ENCODE measurements around the gene VSTM2B.

Gene VSTM2B

DNA sequence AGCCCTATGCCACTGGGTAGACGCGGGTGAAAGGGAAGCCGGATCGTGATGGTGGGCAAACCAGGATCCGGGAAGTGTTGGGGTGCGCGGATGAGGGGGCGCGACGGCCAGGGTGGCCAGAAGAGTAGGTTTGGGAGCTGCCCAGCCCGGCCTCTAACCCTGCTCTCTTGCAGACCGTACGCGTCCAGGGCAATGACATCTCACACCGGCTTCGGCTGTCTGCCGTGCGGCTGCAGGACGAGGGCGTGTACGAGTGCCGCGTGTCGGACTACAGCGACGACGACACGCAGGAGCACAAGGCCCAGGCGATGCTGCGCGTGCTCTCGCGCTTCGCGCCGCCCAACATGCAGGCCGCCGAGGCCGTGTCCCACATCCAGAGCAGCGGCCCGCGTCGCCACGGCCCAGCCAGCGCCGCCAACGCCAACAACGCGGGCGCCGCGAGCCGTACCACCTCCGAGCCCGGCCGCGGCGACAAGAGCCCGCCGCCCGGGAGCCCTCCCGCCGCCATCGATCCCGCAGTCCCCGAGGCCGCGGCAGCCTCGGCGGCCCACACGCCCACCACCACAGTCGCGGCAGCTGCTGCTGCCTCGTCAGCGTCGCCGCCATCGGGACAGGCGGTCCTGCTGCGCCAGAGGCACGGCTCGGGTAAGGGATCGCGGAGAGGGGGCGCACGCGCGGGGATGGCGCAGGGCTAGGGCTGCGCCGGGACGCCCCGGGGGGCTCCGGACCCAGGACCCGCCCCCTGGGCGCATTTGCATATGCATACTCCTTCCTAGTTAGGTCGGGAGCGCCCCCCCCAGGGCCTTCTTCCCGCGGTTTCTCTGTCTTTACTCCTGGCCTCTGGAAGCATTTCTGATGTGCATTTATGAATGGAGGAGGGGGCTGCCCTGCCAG is 4.1 kb downstream of the VSTM2B start:
- Histone ChIP-seq H3K27ac (ENCODE audit: poor library complexity, severe bottlenecking) (no peak overlapping the region), H3K4me3 (ENCODE audit: severe bottlenecking) (no peak overlapping the region), H3K9me3 (ENCODE audit: severe bottlenecking) (no peaks in the 10 kb centered on the region), H3K27me3 (ENCODE audit: insufficient read depth, poor library complexity, severe bottlenecking) (peaks cover 68% of the 10 kb centered on the region), H3K36me3 (ENCODE audit: low read depth) (no peaks in the 10 kb centered on the region), H3K4me1 (ENCODE audit: insufficient read depth, poor library complexity, severe bottlenecking) (no peaks in the 10 kb centered on the region)
- TF ChIP-seq, protein P1, sequence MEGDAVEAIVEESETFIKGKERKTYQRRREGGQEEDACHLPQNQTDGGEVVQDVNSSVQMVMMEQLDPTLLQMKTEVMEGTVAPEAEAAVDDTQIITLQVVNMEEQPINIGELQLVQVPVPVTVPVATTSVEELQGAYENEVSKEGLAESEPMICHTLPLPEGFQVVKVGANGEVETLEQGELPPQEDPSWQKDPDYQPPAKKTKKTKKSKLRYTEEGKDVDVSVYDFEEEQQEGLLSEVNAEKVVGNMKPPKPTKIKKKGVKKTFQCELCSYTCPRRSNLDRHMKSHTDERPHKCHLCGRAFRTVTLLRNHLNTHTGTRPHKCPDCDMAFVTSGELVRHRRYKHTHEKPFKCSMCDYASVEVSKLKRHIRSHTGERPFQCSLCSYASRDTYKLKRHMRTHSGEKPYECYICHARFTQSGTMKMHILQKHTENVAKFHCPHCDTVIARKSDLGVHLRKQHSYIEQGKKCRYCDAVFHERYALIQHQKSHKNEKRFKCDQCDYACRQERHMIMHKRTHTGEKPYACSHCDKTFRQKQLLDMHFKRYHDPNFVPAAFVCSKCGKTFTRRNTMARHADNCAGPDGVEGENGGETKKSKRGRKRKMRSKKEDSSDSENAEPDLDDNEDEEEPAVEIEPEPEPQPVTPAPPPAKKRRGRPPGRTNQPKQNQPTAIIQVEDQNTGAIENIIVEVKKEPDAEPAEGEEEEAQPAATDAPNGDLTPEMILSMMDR (IDR thresholded peaks at IDR 0.05; ENCODE audit: poor library complexity, severe bottlenecking) = no peak
- ATAC-seq (ENCODE audit: low read depth) = no peak
- no peak for DNase-seq (ENCODE audit: low spot score)

DNA sequence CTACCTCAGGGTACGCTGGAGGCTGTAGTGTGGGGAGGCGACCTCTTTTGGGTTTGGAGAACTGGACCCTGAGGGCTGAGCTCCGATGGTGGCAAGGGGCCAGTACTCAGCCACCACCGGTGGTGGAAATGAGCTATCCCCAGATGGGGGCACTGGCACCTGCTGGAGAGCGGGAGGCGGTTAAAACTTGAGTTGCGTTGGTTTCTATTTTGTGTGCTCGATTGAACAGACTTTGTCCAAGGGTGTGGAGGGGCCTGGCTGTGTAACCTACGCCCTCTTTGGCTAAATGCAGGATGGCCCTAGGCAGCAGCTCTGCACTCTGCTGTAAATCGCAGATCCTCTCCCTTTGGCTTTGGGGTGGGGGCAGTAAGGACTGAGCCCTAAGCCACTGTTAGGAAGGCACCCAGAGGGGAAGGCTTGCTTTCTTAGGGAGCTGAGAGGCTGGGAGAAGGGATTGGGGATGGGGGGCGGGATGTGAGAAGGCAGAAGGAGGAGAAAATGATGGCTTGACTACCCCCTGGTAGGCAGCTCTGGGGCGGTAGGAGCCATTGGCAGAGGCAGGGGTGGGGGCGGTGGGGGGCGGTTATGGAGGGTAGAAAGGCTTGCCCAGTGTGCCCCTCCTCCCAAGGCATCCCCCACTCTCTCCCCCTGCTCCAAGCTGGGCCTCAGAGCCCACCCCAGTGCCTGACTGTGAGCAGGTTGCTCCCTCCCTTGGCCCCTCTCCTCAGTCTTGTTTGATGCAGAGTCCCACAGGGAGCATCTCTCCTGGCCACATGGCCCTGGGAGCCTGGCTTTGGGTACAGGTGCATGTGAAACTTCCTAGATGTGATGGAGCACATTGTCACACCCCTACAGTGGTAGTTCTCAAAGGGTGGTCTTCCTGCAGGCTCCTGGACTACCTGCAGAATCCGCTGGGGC is 5.0 kb downstream of the VSTM2B start:
- DNase-seq (ENCODE audit: low spot score) (no peak), ATAC-seq (ENCODE audit: low read depth) (no peak)
- no peaks in the 10 kb centered on the region for H3K9me3 ChIP-seq (ENCODE audit: severe bottlenecking)
- peaks cover 63% of the 10 kb centered on the region for H3K27me3 ChIP-seq (ENCODE audit: insufficient read depth, poor library complexity, severe bottlenecking)
- no peaks in the 10 kb centered on the region for H3K36me3 ChIP-seq (ENCODE audit: low read depth)
- no peaks in the 10 kb centered on the region for H3K4me1 ChIP-seq (ENCODE audit: insufficient read depth, poor library complexity, severe bottlenecking)
- no peak overlapping the region for H3K27ac ChIP-seq (ENCODE audit: poor library complexity, severe bottlenecking)
- no peak overlapping the region for H3K4me3 ChIP-seq (ENCODE audit: severe bottlenecking)
- TF ChIP-seq, protein P1 (IDR thresholded peaks at IDR 0.05; ENCODE audit: poor library complexity, severe bottlenecking) = no peak

DNA sequence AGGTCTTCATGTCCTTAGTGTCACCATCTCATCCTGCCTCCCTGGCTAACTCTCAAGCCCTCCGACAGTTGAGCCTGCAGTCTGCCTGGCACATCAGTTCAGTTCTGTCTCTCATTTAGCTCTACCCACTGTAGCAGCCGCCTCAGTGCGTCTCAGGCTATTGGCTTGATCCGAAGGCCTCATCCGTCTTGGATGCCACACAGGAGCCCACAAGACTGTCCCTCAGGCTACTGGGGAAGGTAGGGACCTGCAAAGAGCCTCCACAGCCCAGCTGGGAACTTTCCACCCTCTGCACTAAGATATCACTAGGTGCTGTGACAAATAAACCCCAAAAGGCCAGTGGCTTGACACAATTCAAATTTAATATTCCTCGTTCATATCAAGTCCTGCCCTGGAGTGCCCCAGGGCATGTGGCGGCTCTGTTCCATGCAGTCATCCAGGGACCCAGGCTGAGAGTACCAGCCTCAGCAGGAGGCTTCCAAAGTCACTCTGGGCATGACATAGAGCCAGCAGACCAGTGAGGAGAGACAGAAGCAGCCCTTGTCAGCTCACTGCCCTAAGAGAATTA is 5.7 kb downstream of the VSTM2B start:
- Histone ChIP-seq H3K27ac (ENCODE audit: poor library complexity, severe bottlenecking) (no peak overlapping the region), H3K4me3 (ENCODE audit: severe bottlenecking) (no peak overlapping the region), H3K9me3 (ENCODE audit: severe bottlenecking) (no peaks in the 10 kb centered on the region), H3K4me1 (ENCODE audit: insufficient read depth, poor library complexity, severe bottlenecking) (no peaks in the 10 kb centered on the region), H3K36me3 (ENCODE audit: low read depth) (no peaks in the 10 kb centered on the region), H3K27me3 (ENCODE audit: insufficient read depth, poor library complexity, severe bottlenecking) (peaks cover 57% of the 10 kb centered on the region)
- ATAC-seq (ENCODE audit: low read depth) = no peak
- TF ChIP-seq, protein P1 (IDR thresholded peaks at IDR 0.05; ENCODE audit: poor library complexity, severe bottlenecking) = no peak
- no peak for DNase-seq (ENCODE audit: low spot score)

DNA sequence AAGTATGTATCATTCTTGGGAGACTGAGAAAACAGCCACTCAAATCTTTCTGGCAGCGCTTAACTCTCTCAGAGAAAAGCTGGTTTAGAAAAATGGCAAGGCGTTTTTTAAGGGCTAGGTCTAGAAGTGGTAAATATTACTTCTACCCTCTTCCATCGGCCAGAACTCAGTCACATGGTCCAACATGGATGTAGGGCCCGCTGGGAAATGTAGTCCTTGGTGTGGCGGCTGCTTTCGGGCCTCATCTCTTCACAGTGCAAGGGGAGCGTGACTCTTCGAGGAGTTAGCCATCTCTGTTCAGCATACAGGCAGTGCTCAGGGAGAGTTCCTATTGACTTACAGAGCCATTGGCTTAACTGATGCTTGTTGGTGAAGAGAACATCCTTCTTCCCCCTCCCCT is 6.3 kb downstream of the VSTM2B start:
- Histone ChIP-seq H3K27me3 (ENCODE audit: insufficient read depth, poor library complexity, severe bottlenecking) (peaks cover 51% of the 10 kb centered on the region), H3K4me3 (ENCODE audit: severe bottlenecking) (no peak overlapping the region), H3K4me1 (ENCODE audit: insufficient read depth, poor library complexity, severe bottlenecking) (no peaks in the 10 kb centered on the region), H3K9me3 (ENCODE audit: severe bottlenecking) (no peaks in the 10 kb centered on the region), H3K27ac (ENCODE audit: poor library complexity, severe bottlenecking) (no peak overlapping the region), H3K36me3 (ENCODE audit: low read depth) (no peaks in the 10 kb centered on the region)
- TF ChIP-seq, protein P1 (IDR thresholded peaks at IDR 0.05; ENCODE audit: poor library complexity, severe bottlenecking) = no peak
- ATAC-seq (ENCODE audit: low read depth) (no peak), DNase-seq (ENCODE audit: low spot score) (no peak)

Data from RWPE2 (cell line).